ENCODE data around the gene DGKI.

DGKI gene

GRCh38 chr7:137635874-137636273 lies 210.9 kb downstream of the DGKI start:
- no peak for DNase-seq

GRCh38 chr7:137635132-137635531 lies 211.6 kb downstream of the DGKI start:
- no peak for DNase-seq

- DNase-seq, result no peak
These were observed 212.4 kb downstream of the DGKI start for GRCh38 chr7:137634356-137634755.

- DNase-seq, result no peak
These were observed 213.6 kb downstream of the DGKI start for GRCh38 chr7:137633133-137633532.

GRCh38 chr7:137628216-137628615 lies 218.6 kb downstream of the DGKI start:
- DNase-seq, result no peak

GRCh38 chr7:137626469-137627067 lies 220.2 kb downstream of the DGKI start:
- no peak for DNase-seq

GRCh38 chr7:137625197-137625596 lies 221.6 kb downstream of the DGKI start:
- DNase-seq, result no peak

GRCh38 chr7:137619181-137619580 lies 227.6 kb downstream of the DGKI start:
- DNase-seq, result no peak

GRCh38 chr7:137618748-137619147 lies 228.0 kb downstream of the DGKI start:
- no peak for DNase-seq

- DNase-seq, result no peak
These were observed 233.7 kb downstream of the DGKI start for GRCh38 chr7:137613006-137613525.

GRCh38 chr7:137611606-137612005 lies 235.2 kb downstream of the DGKI start:
- DNase-seq, result no peak

- no peak for DNase-seq
These were observed 237.3 kb downstream of the DGKI start for GRCh38 chr7:137609500-137609899.

GRCh38 chr7:137606061-137606674 lies 240.6 kb downstream of the DGKI start:
- DNase-seq, result peak; percentile 10

- no peak for DNase-seq
These were observed 243.7 kb downstream of the DGKI start for GRCh38 chr7:137603043-137603442.

- no peak for DNase-seq
These were observed 245.1 kb downstream of the DGKI start for GRCh38 chr7:137601642-137602041.

GRCh38 chr7:137597856-137598255 lies 248.9 kb downstream of the DGKI start:
- no peak for DNase-seq

- no peak for DNase-seq
These were observed 253.6 kb downstream of the DGKI start for GRCh38 chr7:137593115-137593711.

GRCh38 chr7:137592232-137592896 lies 254.4 kb downstream of the DGKI start:
- DNase-seq, result peak; percentile 19

GRCh38 chr7:137591421-137591837 lies 255.3 kb downstream of the DGKI start:
- DNase-seq, result no peak

- no peak for DNase-seq
These were observed 255.9 kb downstream of the DGKI start for GRCh38 chr7:137590756-137591305.

- DNase-seq, result no peak
These were observed 256.6 kb downstream of the DGKI start for GRCh38 chr7:137590071-137590755.

- no peak for DNase-seq
These were observed 259.4 kb downstream of the DGKI start for GRCh38 chr7:137587326-137587725.

- DNase-seq, result no peak
These were observed 261.2 kb downstream of the DGKI start for GRCh38 chr7:137585591-137585990.

Measured in DMS153 (cell line).